Renal cortex interstitium (tissue), 11 donors: Measurements from ENCODE around the gene PEX16. TPM values are rescaled to one million over a fixed set of nuclear protein-coding genes. Genes with fewer than 3 reads are reported as not detected.

Source experiments
- DNase-seq, 11 donors: peaks; one replicate each; pipeline ENCODE4 v3.0.0-alpha.2; 2013; ENCODE audit warnings: low read depth in 9 of 11, low spot score in 4 of 11; ENCODE audit errors: extremely low read depth in 1 of 11
- polyA plus RNA-seq, 3 donors: library from polyadenylated mRNA; unstranded; fragments of 120-200 nt; gene quantifications; one replicate each; pipeline ENCODE4 v1.2.1, GENCODE V29; 2013; ENCODE audit not compliant: insufficient read length in 3 of 3

PEX16 gene
- polyA plus RNA-seq, 3 donors = 15.5 to 17.8 (median 17.0) TPM

- DNase-seq = no peak
These were observed 56.7 kb downstream of the PEX16 start for GRCh38 chr11:45860764-45861510.

- DNase-seq = no peak
These were observed 57.3 kb downstream of the PEX16 start for GRCh38 chr11:45860348-45860747.

Other genes starting within 250 kb of the PEX16 start
- gene SLC35C1, start 112.7 kb downstream of the PEX16 start, polyA plus RNA-seq = 1 to 10 TPM; 6.9 to 9.2 (median 7.6) TPM
- gene CRY2, start 70.4 kb downstream of the PEX16 start, polyA plus RNA-seq = 10 to 100 TPM; 24.8 to 32.8 (median 26.0) TPM
- 10 to 100 TPM in 2 of 3 donors, 1 to 10 TPM in 1; 9.0 to 13.0 (median 12.9) TPM for gene MAPK8IP1, start 32.2 kb downstream of the PEX16 start, polyA plus RNA-seq
- gene FREY1, start 10.6 kb downstream of the PEX16 start, polyA plus RNA-seq = under 1 TPM in 2 of 3 donors, not detected in 1; 0.25 to 0.66 TPM
- 10 to 100 TPM; 16.1 to 26.2 (median 21.2) TPM for gene LARGE2, start 4.8 kb upstream of the PEX16 start, polyA plus RNA-seq
- gene PHF21A, start 203.6 kb upstream of the PEX16 start, polyA plus RNA-seq = 10 to 100 TPM; 47.1 to 59.5 (median 52.6) TPM